ACC112 (cell line): Measurements from ENCODE around the gene ASIC4.

Experiments
- H2AFZ ChIP-seq: fragments of 200-600 bp; sonication (generic); one replicate; pipeline ENCODE4 v1.6.0; 2017; ENCODE audit warnings: antibody characterized with exemption, low read length; ENCODE audit not compliant: unreplicated experiment
- H3K27ac ChIP-seq: fragments of 200-600 bp; sonication (generic); 2 replicates; pipeline ENCODE4 v1.5.1; 2014; ENCODE audit warnings: low read depth, mild to moderate bottlenecking, antibody characterized with exemption, low read length, moderate library complexity
- H3K27me3 ChIP-seq: fragments of 200-600 bp; sonication (generic); 2 replicates; pipeline ENCODE4 v1.6.1; 2014; ENCODE audit warnings: mild to moderate bottlenecking, antibody characterized with exemption, low read length, moderate library complexity, mixed read lengths; ENCODE audit not compliant: insufficient read depth
- H3K36me3 ChIP-seq: fragments of 200-600 bp; sonication (generic); 2 replicates; pipeline ENCODE4 v1.6.1; 2016; ENCODE audit warnings: mild to moderate bottlenecking, antibody characterized with exemption, low read length, moderate library complexity, mixed read lengths; ENCODE audit not compliant: insufficient read depth
- H3K4me1 ChIP-seq: fragments of 200-600 bp; sonication (generic); one replicate; pipeline ENCODE4 v1.6.1; 2016; ENCODE audit warnings: low read length, mixed read lengths; ENCODE audit not compliant: insufficient read depth, unreplicated experiment, control insufficient read depth
- H3K4me3 ChIP-seq: fragments of 200-600 bp; sonication (generic); 2 replicates; pipeline ENCODE4 v1.5.1; 2014; ENCODE audit warnings: mild to moderate bottlenecking, low read depth, low read length
- H3K79me2 ChIP-seq: fragments of 200-600 bp; sonication (generic); one replicate; pipeline ENCODE4 v1.6.0; 2016; ENCODE audit warnings: low read length; ENCODE audit not compliant: control insufficient read depth, unreplicated experiment, insufficient read depth

The ASIC4 gene

GRCh38 chr2:219557791-219558785 lies 43.8 kb downstream of the ASIC4 start:
- Histone ChIP-seq H3K4me3 (no peak overlapping the region), H3K36me3 (no peaks in the 10 kb centered on the region), H3K4me1 (no peaks in the 10 kb centered on the region), H2AFZ (no peak overlapping the region), H3K27me3 (peaks cover 2% of the 10 kb centered on the region; the same call in 1 of the 2 replicates), H3K27ac (no peak overlapping the region), H3K79me2 (no peaks in the 10 kb centered on the region)

GRCh38 chr2:219559156-219559915 lies 45.1 kb downstream of the ASIC4 start:
- H3K4me1 ChIP-seq = no peaks in the 10 kb centered on the region
- H3K36me3 ChIP-seq = no peaks in the 10 kb centered on the region
- H3K4me3 ChIP-seq = no peak overlapping the region
- no peaks in the 10 kb centered on the region for H3K79me2 ChIP-seq
- H2AFZ ChIP-seq = no peak overlapping the region
- H3K27me3 ChIP-seq = no peaks in the 10 kb centered on the region
- no peak overlapping the region for H3K27ac ChIP-seq

- Histone ChIP-seq H3K4me3 (no peak overlapping the region), H3K4me1 (no peaks in the 10 kb centered on the region), H3K27me3 (no peaks in the 10 kb centered on the region), H3K36me3 (no peaks in the 10 kb centered on the region), H3K27ac (no peak overlapping the region), H2AFZ (no peak overlapping the region), H3K79me2 (no peaks in the 10 kb centered on the region)
Observed at GRCh38 chr2:219560037-219560892, 46.0 kb downstream of the ASIC4 start.

GRCh38 chr2:219560893-219561178 lies 46.6 kb downstream of the ASIC4 start:
- Histone ChIP-seq H3K79me2 (no peaks in the 10 kb centered on the region), H3K4me1 (no peaks in the 10 kb centered on the region), H3K27me3 (no peaks in the 10 kb centered on the region), H3K27ac (no peak overlapping the region), H2AFZ (no peak overlapping the region), H3K36me3 (no peaks in the 10 kb centered on the region), H3K4me3 (no peak overlapping the region)

GRCh38 chr2:219561179-219562048 lies 47.1 kb downstream of the ASIC4 start:
- Histone ChIP-seq H3K79me2 (no peaks in the 10 kb centered on the region), H3K4me1 (no peaks in the 10 kb centered on the region), H3K27me3 (no peaks in the 10 kb centered on the region), H3K27ac (no peak overlapping the region), H3K36me3 (no peaks in the 10 kb centered on the region), H3K4me3 (no peak overlapping the region), H2AFZ (no peak overlapping the region)

- Histone ChIP-seq H3K79me2 (no peaks in the 10 kb centered on the region), H2AFZ (no peak overlapping the region), H3K27ac (no peak overlapping the region), H3K36me3 (no peaks in the 10 kb centered on the region), H3K27me3 (no peaks in the 10 kb centered on the region), H3K4me1 (no peaks in the 10 kb centered on the region), H3K4me3 (no peak overlapping the region)
Observed at GRCh38 chr2:219562049-219563020, 48.1 kb downstream of the ASIC4 start.

- Histone ChIP-seq H3K36me3 (no peaks in the 10 kb centered on the region), H3K27me3 (no peaks in the 10 kb centered on the region), H3K4me1 (no peaks in the 10 kb centered on the region), H3K27ac (no peak overlapping the region), H3K79me2 (no peaks in the 10 kb centered on the region), H2AFZ (no peak overlapping the region), H3K4me3 (no peak overlapping the region)
Observed at GRCh38 chr2:219563271-219563928, 49.1 kb downstream of the ASIC4 start.

- H3K36me3 ChIP-seq = no peaks in the 10 kb centered on the region
- no peak overlapping the region for H3K27ac ChIP-seq
- H2AFZ ChIP-seq = no peak overlapping the region
- H3K4me1 ChIP-seq = peaks cover 9% of the 10 kb centered on the region
- H3K27me3 ChIP-seq = no peaks in the 10 kb centered on the region
- no peak overlapping the region for H3K4me3 ChIP-seq
- peaks cover under 1% of the 10 kb centered on the region for H3K79me2 ChIP-seq
Observed at GRCh38 chr2:219565130-219566080, 51.1 kb downstream of the ASIC4 start.
